ENCODE measurements around the gene CRY2.
"Not testable (repeated sequence)": the region's sequence is repeated elsewhere in the genome, so short reads cannot be mapped to it uniquely, and the experiment has no call there.

CRY2 gene

DNA sequence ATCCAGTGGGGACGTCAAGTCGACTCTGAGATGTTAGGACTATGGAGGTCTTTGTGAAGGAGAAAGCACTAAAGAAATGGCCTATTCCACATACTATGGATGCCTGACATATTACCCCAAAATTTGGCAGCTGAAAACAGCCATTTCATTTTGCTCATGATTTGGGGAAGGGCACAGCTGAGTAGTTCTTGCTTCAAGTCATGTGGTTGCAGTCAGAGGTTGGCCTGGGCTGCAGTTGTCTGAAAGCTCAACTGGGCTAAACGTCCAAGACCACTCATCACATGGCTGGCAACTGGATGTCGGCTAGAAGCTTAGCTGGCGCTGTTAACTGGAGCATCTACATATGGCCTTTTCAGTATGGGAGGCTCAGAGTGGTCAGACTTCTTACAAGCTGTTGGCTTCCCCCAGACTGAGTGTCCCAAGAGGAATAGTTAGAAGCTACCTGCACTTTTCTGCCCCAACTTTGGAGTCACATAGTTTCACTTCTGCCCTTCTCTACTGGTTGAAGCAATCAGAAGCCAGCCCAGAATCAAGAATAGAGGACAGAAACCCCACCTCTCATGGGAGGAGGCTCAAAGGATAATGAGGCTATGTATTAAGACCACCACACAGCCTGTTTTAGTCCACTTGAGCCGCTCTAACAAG is 28.2 kb upstream of the CRY2 start:
- TF ChIP-seq, protein P1, sequence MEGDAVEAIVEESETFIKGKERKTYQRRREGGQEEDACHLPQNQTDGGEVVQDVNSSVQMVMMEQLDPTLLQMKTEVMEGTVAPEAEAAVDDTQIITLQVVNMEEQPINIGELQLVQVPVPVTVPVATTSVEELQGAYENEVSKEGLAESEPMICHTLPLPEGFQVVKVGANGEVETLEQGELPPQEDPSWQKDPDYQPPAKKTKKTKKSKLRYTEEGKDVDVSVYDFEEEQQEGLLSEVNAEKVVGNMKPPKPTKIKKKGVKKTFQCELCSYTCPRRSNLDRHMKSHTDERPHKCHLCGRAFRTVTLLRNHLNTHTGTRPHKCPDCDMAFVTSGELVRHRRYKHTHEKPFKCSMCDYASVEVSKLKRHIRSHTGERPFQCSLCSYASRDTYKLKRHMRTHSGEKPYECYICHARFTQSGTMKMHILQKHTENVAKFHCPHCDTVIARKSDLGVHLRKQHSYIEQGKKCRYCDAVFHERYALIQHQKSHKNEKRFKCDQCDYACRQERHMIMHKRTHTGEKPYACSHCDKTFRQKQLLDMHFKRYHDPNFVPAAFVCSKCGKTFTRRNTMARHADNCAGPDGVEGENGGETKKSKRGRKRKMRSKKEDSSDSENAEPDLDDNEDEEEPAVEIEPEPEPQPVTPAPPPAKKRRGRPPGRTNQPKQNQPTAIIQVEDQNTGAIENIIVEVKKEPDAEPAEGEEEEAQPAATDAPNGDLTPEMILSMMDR (IDR thresholded peaks at IDR 0.05; ENCODE audit: unreplicated experiment in 3 of 3): no peak
- H3K27me3 Mint-ChIP-seq (ENCODE audit: low read depth): no peaks in the 10 kb centered on the region
- H3K4me1 Mint-ChIP-seq: peaks cover 18% of the 10 kb centered on the region
- H3K27ac Mint-ChIP-seq: no peak overlapping the region
- peaks cover 2% of the 10 kb centered on the region for H3K9me3 Mint-ChIP-seq
- H3K4me3 Mint-ChIP-seq: no peak overlapping the region
- no peaks in the 10 kb centered on the region for H3K36me3 Mint-ChIP-seq (ENCODE audit: low read depth)

DNA sequence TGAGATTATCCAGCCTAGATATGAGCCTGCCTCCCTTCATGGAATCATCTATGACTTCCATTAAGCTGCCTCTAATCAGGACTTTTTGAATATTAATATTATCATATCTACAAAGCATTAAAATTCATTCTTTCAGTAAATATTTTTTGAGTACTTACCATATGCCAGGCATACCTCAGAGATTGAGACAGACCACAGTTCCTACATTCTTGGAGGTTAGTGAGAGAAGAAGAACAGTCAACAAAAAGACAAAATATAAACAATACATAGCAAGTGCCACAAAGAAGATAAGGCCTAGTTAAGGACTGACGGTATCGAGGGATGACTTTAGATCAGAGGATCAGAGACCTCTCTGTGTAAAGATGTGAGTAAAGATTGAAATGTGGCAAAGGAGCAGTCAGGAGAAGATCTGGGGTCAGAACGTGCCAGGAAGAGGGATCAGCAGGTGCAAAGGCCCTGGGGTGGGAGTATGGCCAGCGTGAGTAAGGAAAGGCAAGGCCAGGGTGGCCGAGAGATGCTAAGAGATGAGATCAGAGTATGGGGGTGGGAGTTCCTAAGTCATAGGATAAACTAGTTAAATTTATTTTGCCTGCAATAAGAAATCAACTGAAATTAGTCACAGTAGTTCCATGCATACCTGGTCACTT is 26.9 kb upstream of the CRY2 start:
- no peak overlapping the region for H3K4me3 Mint-ChIP-seq
- peaks cover 2% of the 10 kb centered on the region for H3K9me3 Mint-ChIP-seq
- TF ChIP-seq, protein P1 (IDR thresholded peaks at IDR 0.05; ENCODE audit: unreplicated experiment in 3 of 3): no peak
- H3K4me1 Mint-ChIP-seq: peaks cover 18% of the 10 kb centered on the region
- no peak overlapping the region for H3K27ac Mint-ChIP-seq
- no peaks in the 10 kb centered on the region for H3K36me3 Mint-ChIP-seq (ENCODE audit: low read depth)
- no peaks in the 10 kb centered on the region for H3K27me3 Mint-ChIP-seq (ENCODE audit: low read depth)

DNA sequence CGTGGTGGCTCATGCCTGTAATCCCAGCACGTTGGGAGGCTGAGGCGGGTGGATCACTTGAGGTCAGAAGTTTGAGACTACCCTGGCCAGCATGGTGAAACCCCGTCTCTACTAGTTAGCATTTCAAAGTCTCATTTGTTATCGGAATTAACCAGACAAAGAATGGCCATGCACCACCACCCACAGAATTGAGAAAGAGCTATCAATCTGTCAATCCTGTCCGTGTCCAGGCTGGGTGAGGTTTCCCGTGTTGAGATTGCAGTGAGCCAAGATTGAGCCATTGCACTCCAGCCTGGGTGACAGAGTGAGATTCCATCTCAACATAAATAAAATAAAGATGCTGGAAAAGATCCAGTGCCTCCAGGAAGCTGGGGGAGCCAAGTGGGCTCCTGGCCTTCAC is 20.8 kb upstream of the CRY2 start:
- not testable (repeated sequence) for H3K9me3 Mint-ChIP-seq; H3K36me3 Mint-ChIP-seq (ENCODE audit: low read depth); H3K27me3 Mint-ChIP-seq (ENCODE audit: low read depth); H3K4me3 Mint-ChIP-seq; H3K4me1 Mint-ChIP-seq
- H3K27ac Mint-ChIP-seq: peak overlapping the region in 1 of 3 experiments; percentile 84

DNA sequence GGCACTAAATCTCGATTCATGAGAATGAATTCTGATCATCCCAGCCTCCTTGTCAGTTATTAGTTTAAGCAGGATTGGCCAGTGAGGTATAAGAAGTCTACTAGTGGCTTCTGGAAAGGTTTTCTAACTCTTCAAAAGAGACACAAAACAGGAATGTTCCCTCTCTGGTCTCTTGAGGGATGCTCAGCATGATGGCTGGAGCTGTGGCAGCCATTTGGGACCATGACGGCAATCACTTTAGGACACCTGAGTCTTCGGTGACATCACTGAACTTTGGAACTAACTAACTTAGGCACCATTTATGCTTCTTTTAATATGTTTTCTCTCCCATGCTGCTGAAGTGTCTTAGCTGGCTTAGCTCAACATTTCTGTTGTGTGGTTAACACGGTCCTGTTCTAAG is 20.2 kb upstream of the CRY2 start:
- peaks cover 5% of the 10 kb centered on the region for H3K27me3 Mint-ChIP-seq (ENCODE audit: low read depth)
- TF ChIP-seq, protein P1 (IDR thresholded peaks at IDR 0.05; ENCODE audit: unreplicated experiment in 3 of 3): no peak
- peaks cover 10% of the 10 kb centered on the region for H3K4me1 Mint-ChIP-seq
- no peaks in the 10 kb centered on the region for H3K36me3 Mint-ChIP-seq (ENCODE audit: low read depth)
- H3K9me3 Mint-ChIP-seq: no peaks in the 10 kb centered on the region
- H3K4me3 Mint-ChIP-seq: no peak overlapping the region
- no peak overlapping the region for H3K27ac Mint-ChIP-seq

DNA sequence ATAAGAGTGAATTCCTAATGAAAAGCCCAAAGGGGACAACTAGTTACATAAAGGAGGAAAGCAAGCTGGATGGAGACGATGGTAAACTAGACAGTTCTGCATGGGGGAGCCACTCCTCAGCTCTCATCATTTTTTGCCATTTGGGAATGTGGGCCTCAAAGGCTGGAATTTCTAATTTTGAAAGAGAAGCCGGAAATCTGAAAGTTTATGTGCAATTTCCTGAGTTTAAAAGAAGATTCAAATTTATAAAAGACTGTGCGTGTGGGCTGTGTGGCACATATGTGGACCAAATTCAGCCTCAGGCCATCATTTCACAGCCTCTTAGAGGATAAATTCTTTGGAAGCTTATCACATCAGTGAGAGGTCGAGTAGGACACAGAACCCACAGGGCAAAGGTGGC is 18.3 kb upstream of the CRY2 start:
- H3K9me3 Mint-ChIP-seq: no peaks in the 10 kb centered on the region

DNA sequence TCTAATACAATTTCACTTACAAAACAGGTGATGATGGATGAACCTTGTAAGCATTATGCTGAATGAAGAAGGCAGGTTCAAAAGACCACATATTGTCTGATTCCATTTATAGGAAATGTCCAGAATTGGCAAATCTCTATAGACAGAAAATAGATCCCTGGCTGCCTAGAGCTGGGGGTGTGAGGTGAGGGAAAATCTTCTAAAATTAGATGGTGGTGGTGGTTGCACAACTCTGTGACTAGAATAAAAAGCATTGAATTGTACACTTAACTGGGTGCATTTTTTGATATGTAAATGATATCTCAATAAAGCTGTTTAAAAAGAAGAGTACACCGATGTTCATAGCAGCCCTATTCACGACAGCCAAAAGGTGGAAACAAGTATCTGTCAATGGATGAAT is 16.7 kb upstream of the CRY2 start:
- no peak overlapping the region for H3K27ac Mint-ChIP-seq
- TF ChIP-seq, protein P1 (IDR thresholded peaks at IDR 0.05; ENCODE audit: unreplicated experiment in 3 of 3): no peak
- no peaks in the 10 kb centered on the region for H3K36me3 Mint-ChIP-seq (ENCODE audit: low read depth)
- no peak overlapping the region for H3K4me3 Mint-ChIP-seq
- H3K4me1 Mint-ChIP-seq: no peaks in the 10 kb centered on the region
- H3K9me3 Mint-ChIP-seq: no peaks in the 10 kb centered on the region
- H3K27me3 Mint-ChIP-seq (ENCODE audit: low read depth): peaks cover 26% of the 10 kb centered on the region

More for the DNA sequence above, 18.3 kb upstream of the CRY2 start:
- no peaks in the 10 kb centered on the region for H3K4me1 Mint-ChIP-seq
- H3K27me3 Mint-ChIP-seq (ENCODE audit: low read depth): peaks cover 16% of the 10 kb centered on the region
- H3K36me3 Mint-ChIP-seq (ENCODE audit: low read depth): no peaks in the 10 kb centered on the region
- TF ChIP-seq, protein P1 (IDR thresholded peaks at IDR 0.05; ENCODE audit: unreplicated experiment in 3 of 3): no peak
- no peak overlapping the region for H3K27ac Mint-ChIP-seq
- no peak overlapping the region for H3K4me3 Mint-ChIP-seq

Data from nephron (organoid).